GM10266 (cell line): ENCODE data around the gene MSANTD2.
A peak's percentile ranks its signal among the peaks of the same experiment; 100 is the strongest.

Experiments
- DNase-seq: peaks from one replicate; pipeline ENCODE4 v3.0.0; 2012; ENCODE audit errors: extremely low spot score
- TF ChIP-seq, protein P1 (sequence below): IDR thresholded peaks from 2 replicates; pipeline ENCODE4 v1.5.1; 2012; ENCODE audit warnings: mild to moderate bottlenecking, low read depth; ENCODE audit not compliant: control insufficient read depth, insufficient read depth; ENCODE audit errors: missing control alignments

MSANTD2 gene

DNA sequence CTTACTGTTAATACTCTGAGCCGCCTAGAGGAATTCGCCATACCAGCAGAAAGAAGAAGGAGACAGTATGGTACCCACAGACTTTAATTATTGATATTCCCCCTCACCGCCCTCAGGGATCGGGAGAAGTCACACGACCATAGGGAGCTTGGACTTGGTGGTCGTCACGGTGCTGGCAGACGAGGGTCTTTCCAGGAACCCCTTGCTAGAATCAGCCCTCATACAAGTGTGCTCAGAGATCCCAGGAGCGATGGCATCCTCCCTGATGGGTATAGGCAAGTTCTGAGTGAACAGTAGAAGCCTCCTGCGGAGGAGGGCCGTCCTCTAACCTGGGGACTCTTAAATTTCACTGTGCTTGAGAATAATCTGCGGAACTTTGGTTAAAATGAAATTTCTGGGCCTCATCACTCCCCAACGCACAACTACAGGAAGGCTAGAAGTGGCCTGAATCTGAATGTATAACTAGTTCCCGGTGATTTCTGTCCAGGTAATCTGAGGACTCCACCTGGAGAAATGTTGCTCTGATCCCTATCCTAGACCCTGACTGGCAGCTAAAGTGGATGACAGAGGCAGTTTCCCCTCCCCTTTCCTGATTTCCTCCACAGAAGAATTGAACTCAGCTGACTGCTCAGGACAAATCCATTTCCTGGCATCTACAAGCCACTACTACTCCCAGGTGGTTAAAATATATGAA is 52.7 kb downstream of the MSANTD2 start:
- DNase-seq, result no peak
- TF ChIP-seq, protein P1, sequence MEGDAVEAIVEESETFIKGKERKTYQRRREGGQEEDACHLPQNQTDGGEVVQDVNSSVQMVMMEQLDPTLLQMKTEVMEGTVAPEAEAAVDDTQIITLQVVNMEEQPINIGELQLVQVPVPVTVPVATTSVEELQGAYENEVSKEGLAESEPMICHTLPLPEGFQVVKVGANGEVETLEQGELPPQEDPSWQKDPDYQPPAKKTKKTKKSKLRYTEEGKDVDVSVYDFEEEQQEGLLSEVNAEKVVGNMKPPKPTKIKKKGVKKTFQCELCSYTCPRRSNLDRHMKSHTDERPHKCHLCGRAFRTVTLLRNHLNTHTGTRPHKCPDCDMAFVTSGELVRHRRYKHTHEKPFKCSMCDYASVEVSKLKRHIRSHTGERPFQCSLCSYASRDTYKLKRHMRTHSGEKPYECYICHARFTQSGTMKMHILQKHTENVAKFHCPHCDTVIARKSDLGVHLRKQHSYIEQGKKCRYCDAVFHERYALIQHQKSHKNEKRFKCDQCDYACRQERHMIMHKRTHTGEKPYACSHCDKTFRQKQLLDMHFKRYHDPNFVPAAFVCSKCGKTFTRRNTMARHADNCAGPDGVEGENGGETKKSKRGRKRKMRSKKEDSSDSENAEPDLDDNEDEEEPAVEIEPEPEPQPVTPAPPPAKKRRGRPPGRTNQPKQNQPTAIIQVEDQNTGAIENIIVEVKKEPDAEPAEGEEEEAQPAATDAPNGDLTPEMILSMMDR, result no peak

DNA sequence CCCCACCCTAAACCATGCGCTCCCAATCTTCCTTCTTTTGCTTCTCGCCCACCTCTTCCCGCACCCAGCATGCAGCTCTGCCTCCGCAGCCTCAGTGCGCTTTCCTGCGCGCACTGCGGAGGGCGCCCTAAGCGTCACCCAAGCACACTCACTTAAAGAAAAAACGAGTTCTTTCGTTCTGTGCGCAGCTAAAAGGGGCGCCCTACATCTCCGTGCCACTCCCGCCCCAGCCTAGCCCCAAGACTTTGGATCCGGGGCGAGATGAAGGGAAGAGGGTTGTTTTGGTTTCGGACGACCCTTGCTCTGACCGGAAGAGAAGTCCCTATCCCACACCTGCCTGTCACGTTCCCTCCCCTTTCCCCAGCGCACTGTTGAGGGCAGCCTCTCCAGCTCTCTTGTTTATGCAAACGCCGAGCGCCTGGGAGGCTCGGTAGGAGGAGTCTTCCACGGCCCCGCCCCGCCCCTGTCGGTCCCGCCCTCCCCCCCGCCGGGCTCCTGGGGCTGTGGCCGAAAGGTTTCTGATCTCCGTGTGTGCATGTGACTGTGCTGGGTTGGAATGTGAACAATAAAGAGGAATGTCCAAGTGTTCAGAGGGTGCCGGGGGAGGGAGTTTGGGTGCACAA is 53.5 kb downstream of the MSANTD2 start:
- TF ChIP-seq, protein P1, result peak; percentile 86
- DNase-seq, result peak; percentile 95

DNA sequence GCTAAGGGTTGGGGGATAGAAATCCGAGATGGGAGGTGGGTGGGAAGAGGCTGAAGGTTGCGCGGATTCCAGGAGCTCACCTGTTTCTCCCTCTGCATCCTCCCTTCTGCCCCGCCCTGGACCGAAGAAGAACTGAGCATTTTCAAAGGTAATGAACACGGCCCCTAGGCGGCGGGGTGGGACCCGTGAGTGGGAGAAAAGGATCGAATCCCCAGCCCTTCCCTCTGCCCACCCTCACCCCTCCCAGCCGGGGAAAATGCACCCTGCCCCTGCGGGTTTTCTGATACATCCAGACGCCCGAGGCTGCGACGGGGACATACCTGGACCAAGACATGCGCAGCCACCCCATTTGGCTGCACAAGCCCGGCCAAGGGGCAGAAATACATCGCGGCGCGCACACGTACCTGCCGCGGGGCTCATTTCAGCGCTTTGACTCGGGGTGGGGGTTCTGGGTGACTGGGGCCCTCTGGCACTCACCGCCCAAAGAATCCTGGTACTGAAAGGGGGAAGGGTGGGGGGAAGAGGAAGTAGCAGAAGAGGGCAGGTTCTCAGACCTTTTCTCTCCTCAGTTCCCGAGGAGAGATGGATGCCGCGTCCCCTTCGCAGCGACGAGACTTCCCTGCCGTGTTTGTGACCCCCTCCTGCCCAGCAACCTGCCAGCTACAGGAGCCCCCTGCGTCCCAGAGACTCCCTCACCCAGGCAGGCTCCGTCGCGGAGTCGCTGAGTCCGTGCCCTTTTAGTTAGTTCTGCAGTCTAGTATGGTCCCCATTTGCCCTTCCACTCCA is 54.2 kb downstream of the MSANTD2 start:
- peak; percentile 79 for DNase-seq
- TF ChIP-seq, protein P1, result peak; percentile 50

DNA sequence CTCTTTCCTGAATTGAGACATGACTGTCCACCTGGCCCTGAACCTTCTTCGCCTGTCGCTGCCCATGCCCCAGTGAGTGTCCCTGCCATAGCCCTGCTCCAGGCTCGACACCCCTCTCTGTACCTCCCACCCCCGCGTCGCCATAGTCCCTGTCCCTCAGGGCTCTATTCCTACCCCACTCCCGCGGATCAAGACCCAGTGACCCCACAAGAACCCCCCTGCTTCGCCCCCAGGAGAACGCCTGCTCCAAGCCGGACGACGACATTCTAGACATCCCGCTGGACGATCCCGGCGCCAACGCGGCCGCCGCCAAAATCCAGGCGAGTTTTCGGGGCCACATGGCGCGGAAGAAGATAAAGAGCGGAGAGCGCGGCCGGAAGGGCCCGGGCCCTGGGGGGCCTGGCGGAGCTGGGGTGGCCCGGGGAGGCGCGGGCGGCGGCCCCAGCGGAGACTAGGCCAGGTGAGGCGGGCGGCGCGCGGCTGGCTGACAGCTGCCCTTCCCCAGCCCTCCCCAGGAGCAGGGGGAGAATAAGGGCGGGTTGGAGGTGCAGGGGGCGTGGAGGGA is 54.9 kb downstream of the MSANTD2 start:
- TF ChIP-seq, protein P1, result no peak
- no peak for DNase-seq

DNA sequence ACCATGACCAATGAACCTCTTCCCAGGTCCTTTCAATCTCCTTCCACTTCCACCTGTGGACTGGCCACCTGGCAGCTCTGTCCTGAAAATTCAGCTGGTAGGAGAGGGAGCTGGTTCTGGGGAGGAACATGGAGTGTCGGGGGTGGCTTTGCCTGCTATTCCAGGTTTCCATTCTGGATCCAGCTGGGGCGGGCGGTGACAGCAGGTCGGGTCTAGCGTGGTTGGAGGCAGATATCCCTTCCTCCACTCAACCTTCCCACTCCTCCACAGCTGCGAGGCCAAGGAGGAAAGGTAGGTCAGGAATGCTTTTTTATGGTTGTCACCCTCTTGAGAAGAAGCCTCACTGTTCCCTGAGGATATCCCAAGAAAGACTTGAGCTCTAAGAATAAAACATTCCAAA is 57.2 kb downstream of the MSANTD2 start:
- TF ChIP-seq, protein P1, result no peak
- no peak for DNase-seq

DNA sequence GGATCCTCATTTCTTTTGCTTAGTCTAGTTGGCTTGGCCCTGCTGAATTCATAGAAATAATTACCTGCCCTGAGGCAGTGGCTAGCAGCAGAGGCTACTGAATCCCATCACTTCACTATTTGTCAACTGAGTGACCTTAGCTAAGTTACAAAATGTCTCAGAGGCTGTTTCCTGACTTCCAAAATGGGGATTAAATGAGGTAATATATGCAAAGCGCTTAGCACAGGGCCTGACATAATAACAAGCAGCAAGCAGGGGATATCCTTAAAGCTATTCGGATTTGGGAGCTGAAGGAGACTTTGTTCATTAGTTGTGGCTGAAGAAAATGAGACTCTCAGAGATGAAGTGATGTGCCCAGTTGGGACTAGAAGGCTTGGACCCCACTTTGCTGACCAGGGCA is 57.7 kb downstream of the MSANTD2 start:
- TF ChIP-seq, protein P1, result no peak
- no peak for DNase-seq
